Omental fat pad (tissue), 4 donors: ENCODE measurements around the gene PAFAH1B1. TPM values are rescaled to one million over a fixed set of nuclear protein-coding genes. Genes with fewer than 3 reads are reported as not detected.
A peak's percentile ranks its signal among the peaks of the same experiment; 100 is the strongest.

Experiments
- ATAC-seq: fragments of 150-250 bp; one replicate; pipeline ENCODE4 v1.9.1; 2016; ENCODE audit warnings: mild to moderate bottlenecking, moderate library complexity; ENCODE audit not compliant: low FRiP score
- DNase-seq: peaks from one replicate; pipeline ENCODE4 v3.0.0-alpha.2; 2019; ENCODE audit warnings: low spot score
- CTCF ChIP-seq, 3 donors: fragments of 450-650 bp; IDR thresholded peaks; one replicate each; pipeline ENCODE4 v1.5.1; 2016 to 2017; ENCODE audit warnings: antibody characterized with exemption in 3 of 3, mild to moderate bottlenecking in 3 of 3, moderate library complexity in 2 of 3
- total RNA-seq, 4 donors: library from RNA; depleted of rRNA; stranded (reverse); fragments of >200 nt; gene quantifications; one replicate each; pipeline ENCODE4 v1.1.0, GENCODE V29; 2016

The PAFAH1B1 gene
- total RNA-seq, 4 donors from 2014 or later: 82.8 to 109 (median 95.2) TPM

- TF ChIP-seq CTCF (IDR thresholded peaks at IDR 0.05): no peak
- no peak for ATAC-seq
- peak; percentile 20 for DNase-seq
Observed at GRCh38 chr17:2688351-2689342, 95.2 kb downstream of the PAFAH1B1 start.

- ATAC-seq: no peak
- TF ChIP-seq CTCF (IDR thresholded peaks at IDR 0.05): no peak
Observed at GRCh38 chr17:2689411-2690164, 96.1 kb downstream of the PAFAH1B1 start.

GRCh38 chr17:2690165-2691068 lies 97.0 kb downstream of the PAFAH1B1 start:
- DNase-seq (peak; percentile 10), ATAC-seq (no peak)
- no peak for TF ChIP-seq CTCF (IDR thresholded peaks at IDR 0.05)

More at GRCh38 chr17:2689411-2690164, 96.1 kb downstream of the PAFAH1B1 start:
- peak; percentile 16 for DNase-seq

GRCh38 chr17:2691069-2691871 lies 97.8 kb downstream of the PAFAH1B1 start:
- ATAC-seq (no peak), DNase-seq (peak; percentile 4)
- no peak for TF ChIP-seq CTCF (IDR thresholded peaks at IDR 0.05)

GRCh38 chr17:2691965-2692780 lies 98.7 kb downstream of the PAFAH1B1 start:
- DNase-seq (peak; percentile 17), ATAC-seq (no peak)
- TF ChIP-seq CTCF (IDR thresholded peaks at IDR 0.05): no peak
